ENCODE results near the gene TESK2. TPM values are rescaled to one million over a fixed set of nuclear protein-coding genes. Genes with fewer than 3 reads are reported as not detected.

TESK2 gene
- total and polyA plus RNA-seq, 2 of the 13 experiments (the other 11 are each of a cell fraction or from before 2014, with no cell fraction given), result 5.5 to 9.6 TPM

DNA sequence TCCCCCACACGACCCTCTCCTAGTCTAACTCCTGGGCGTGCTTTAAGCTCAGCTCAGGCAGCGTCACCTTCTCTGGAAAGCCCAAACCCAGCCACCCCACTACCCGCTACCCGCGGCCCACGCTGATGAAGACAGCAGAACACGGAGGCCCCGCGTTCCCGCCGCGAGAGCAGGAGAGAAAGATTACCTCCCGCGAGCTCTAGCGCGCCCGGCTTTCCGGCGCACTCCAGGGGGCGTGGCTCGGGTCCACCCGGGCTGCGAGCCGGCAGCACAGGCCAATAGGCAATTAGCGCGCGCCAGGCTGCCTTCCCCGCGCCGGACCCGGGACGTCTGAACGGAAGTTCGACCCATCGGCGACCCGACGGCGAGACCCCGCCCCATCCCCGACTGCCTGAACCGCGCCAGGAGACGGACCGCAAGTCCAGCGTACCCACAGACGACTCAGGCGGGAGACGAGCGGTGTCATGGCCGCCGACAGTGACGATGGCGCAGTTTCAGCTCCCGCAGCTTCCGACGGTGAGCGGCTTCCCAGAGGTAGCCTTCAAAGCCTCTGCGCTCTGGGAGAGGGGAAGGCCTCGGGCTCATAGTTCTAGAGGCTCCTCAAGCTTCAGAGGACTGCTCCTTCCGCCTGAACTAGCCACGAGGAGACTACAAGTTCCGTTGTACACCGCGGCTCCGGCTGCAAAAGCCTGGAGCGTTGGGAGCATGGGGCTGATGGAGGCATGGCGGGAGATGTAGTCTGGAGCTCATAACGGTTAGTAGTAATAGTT lies 151.0 kb downstream of the TESK2 start, which contains the start of the genes MUTYH and TOE1 (continued):
- peak; percentile 96 for TF ChIP-seq SAP130 (CRISPR knock-in tag; IDR thresholded peaks at IDR 0.05; ENCODE audit: low read depth)
- no peak for TF ChIP-seq HNF4G (IDR thresholded peaks at IDR 0.05; ENCODE audit: borderline replicate concordance, low read depth, low read length)
- peak; percentile 39; the same call in 1 of the 2 replicates for TF ChIP-seq HNF4G (CRISPR knock-in tag; IDR thresholded peaks at IDR 0.05; ENCODE audit: borderline replicate concordance, low read depth)
- 0 out of 2 replicates have a peak, but pooled peaks have one; percentile 33 for TF ChIP-seq XBP1 (CRISPR knock-in tag; IDR thresholded peaks at IDR 0.05)
- TF ChIP-seq ZNF570 (CRISPR knock-in tag; IDR thresholded peaks at IDR 0.05; ENCODE audit: borderline replicate concordance), result no peak
- peak; percentile 20; the same call in 1 of the 2 replicates for TF ChIP-seq ZNF431 (CRISPR knock-in tag; IDR thresholded peaks at IDR 0.05; ENCODE audit: borderline replicate concordance, low read depth)
- TF ChIP-seq TP53 (CRISPR knock-in tag; conservative IDR thresholded peaks at IDR 0.05), result 0 out of 2 replicates have a peak, but pooled peaks have one; percentile 50
- peak; percentile 91 for TF ChIP-seq HNF1B (CRISPR knock-in tag; IDR thresholded peaks at IDR 0.05)
- TF ChIP-seq U2AF1 (optimal IDR thresholded peaks at IDR 0.05; ENCODE audit: low read depth, low read length), result no peak
- TF ChIP-seq, protein P1, sequence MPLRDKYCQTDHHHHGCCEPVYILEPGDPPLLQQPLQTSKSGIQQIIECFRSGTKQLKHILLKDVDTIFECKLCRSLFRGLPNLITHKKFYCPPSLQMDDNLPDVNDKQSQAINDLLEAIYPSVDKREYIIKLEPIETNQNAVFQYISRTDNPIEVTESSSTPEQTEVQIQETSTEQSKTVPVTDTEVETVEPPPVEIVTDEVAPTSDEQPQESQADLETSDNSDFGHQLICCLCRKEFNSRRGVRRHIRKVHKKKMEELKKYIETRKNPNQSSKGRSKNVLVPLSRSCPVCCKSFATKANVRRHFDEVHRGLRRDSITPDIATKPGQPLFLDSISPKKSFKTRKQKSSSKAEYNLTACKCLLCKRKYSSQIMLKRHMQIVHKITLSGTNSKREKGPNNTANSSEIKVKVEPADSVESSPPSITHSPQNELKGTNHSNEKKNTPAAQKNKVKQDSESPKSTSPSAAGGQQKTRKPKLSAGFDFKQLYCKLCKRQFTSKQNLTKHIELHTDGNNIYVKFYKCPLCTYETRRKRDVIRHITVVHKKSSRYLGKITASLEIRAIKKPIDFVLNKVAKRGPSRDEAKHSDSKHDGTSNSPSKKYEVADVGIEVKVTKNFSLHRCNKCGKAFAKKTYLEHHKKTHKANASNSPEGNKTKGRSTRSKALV (CRISPR knock-in tag; IDR thresholded peaks at IDR 0.05), result peak; percentile 75
- TF ChIP-seq MXI1 (IDR thresholded peaks at IDR 0.05; ENCODE audit: borderline replicate concordance, low read depth, low read length), result peak; percentile 56; the same call in 1 of the 3 replicates
- no peak; the same call in 1 of the 2 replicates for TF ChIP-seq RERE (CRISPR knock-in tag; IDR thresholded peaks at IDR 0.05; ENCODE audit: low read depth)
- peak; percentile 97 for TF ChIP-seq MYPOP (CRISPR knock-in tag; IDR thresholded peaks at IDR 0.05)
- no peak for TF ChIP-seq EEA1 (CRISPR knock-in tag; IDR thresholded peaks at IDR 0.05; ENCODE audit: borderline replicate concordance)
- TF ChIP-seq NPAS2 (CRISPR knock-in tag; IDR thresholded peaks at IDR 0.05; ENCODE audit: borderline replicate concordance), result no peak
- peak; percentile 67; the same call in 1 of the 2 replicates for TF ChIP-seq KDM5A (IDR thresholded peaks at IDR 0.05; ENCODE audit: borderline replicate concordance, low read length)
- peak; percentile 52 for TF ChIP-seq CBX1 (IDR thresholded peaks at IDR 0.05; ENCODE audit: low read depth)
- TF ChIP-seq ZNF841 (CRISPR knock-in tag; IDR thresholded peaks at IDR 0.05; ENCODE audit: borderline replicate concordance), result no peak
